ENCODE data around the gene DAB2IP.
"Not testable (repeated sequence)": the region's sequence is repeated elsewhere in the genome, so short reads cannot be mapped to it uniquely, and the experiment has no call there.

Gene DAB2IP

GRCh38 chr9:121619545-121620324 lies 31.7 kb upstream of the DAB2IP start:
- no peak for DNase-seq (ENCODE audit: low read depth)
- TF ChIP-seq, protein P1, sequence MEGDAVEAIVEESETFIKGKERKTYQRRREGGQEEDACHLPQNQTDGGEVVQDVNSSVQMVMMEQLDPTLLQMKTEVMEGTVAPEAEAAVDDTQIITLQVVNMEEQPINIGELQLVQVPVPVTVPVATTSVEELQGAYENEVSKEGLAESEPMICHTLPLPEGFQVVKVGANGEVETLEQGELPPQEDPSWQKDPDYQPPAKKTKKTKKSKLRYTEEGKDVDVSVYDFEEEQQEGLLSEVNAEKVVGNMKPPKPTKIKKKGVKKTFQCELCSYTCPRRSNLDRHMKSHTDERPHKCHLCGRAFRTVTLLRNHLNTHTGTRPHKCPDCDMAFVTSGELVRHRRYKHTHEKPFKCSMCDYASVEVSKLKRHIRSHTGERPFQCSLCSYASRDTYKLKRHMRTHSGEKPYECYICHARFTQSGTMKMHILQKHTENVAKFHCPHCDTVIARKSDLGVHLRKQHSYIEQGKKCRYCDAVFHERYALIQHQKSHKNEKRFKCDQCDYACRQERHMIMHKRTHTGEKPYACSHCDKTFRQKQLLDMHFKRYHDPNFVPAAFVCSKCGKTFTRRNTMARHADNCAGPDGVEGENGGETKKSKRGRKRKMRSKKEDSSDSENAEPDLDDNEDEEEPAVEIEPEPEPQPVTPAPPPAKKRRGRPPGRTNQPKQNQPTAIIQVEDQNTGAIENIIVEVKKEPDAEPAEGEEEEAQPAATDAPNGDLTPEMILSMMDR (conservative IDR thresholded peaks at IDR 0.05; ENCODE audit: low read length): no peak
- no peak overlapping the region for H3K4me3 ChIP-seq (ENCODE audit: low read length)

DNA sequence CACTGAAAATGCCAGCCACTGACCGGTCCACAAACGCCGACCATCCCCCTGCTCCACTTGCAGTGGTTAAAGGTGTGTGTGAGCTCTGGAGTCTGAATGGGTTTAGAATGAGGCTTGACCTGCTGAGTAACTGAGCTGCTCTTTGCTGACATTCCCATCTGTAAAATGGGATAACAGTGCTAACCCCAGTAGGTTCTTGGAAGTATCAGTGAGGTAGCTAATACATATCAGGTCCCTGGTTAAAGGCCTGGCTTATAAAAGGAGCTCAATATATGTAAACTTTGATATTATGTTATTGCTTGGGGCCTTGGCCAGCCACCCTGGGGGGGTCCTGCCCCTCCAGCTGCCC lies 31.1 kb upstream of the DAB2IP start:
- DNase-seq (ENCODE audit: low read depth): no peak
- TF ChIP-seq, protein P1 (conservative IDR thresholded peaks at IDR 0.05; ENCODE audit: low read length): no peak
- no peak overlapping the region for H3K4me3 ChIP-seq (ENCODE audit: low read length)

- DNase-seq (ENCODE audit: low read depth): no peak
- H3K4me3 ChIP-seq (ENCODE audit: low read length): no peak overlapping the region
- TF ChIP-seq, protein P1 (conservative IDR thresholded peaks at IDR 0.05; ENCODE audit: low read length): peak; percentile 46
Measured at GRCh38 chr9:121620777-121621449, 30.5 kb upstream of the DAB2IP start.

DNA sequence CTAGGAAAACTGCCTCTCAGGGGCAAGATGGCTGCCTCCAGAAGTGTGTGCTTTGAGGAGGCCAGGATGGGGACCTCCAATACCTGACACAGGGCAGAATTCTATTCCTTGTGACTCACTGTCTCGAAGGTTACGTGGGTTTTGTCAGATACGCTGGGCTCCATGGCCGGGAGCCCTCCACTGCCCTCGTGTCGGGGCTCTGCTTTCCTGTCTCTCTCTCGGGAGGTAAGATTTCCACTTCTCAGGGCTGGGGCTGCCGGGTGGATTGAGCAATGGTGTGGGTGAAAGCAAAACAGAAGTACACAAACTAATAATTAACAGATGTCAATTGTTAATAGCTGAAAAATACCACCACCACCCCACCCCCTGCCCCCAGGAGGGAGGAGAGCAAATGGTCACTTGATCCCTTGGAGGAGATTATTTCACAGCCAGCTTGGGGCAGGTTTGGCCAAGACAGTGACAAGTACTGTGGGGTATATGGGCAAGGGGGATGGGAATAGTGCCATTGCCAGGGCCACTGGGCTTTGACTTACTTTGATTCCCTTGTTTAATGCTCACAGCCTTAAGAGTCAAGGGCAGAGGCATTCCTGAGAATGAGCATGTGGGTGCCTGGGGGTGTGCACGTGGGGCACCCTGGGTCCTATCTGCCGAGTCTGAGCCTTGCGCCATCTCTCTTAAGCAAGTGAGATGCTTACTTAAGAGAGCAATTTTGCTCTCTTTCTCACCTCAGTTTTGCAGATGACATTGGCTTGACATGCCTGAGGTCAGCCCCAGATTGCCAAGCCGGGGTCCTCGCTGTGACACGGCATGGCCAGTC lies 28.8 kb upstream of the DAB2IP start:
- TF ChIP-seq, protein P1 (conservative IDR thresholded peaks at IDR 0.05; ENCODE audit: low read length): no peak
- DNase-seq (ENCODE audit: low read depth): peak; percentile 69
- H3K4me3 ChIP-seq (ENCODE audit: low read length): no peak overlapping the region; the same call in 1 of the 2 replicates

GRCh38 chr9:121623430-121623829 lies 28.0 kb upstream of the DAB2IP start:
- DNase-seq (ENCODE audit: low read depth); H3K4me3 ChIP-seq (ENCODE audit: low read length): not testable (repeated sequence)

- TF ChIP-seq, protein P1 (conservative IDR thresholded peaks at IDR 0.05; ENCODE audit: low read length): no peak
Measured at GRCh38 chr9:121625590-121625989, 25.8 kb upstream of the DAB2IP start.

GRCh38 chr9:121626012-121626411 lies 25.4 kb upstream of the DAB2IP start:
- TF ChIP-seq, protein P1 (conservative IDR thresholded peaks at IDR 0.05; ENCODE audit: low read length): no peak

More at GRCh38 chr9:121625590-121625989, 25.8 kb upstream of the DAB2IP start:
- DNase-seq (ENCODE audit: low read depth): no peak
- H3K4me3 ChIP-seq (ENCODE audit: low read length): no peak overlapping the region

More at GRCh38 chr9:121626012-121626411, 25.4 kb upstream of the DAB2IP start:
- no peak for DNase-seq (ENCODE audit: low read depth)
- no peak overlapping the region for H3K4me3 ChIP-seq (ENCODE audit: low read length)
